ENCODE measurements around the gene FRMD8. TPM values are rescaled to one million over a fixed set of nuclear protein-coding genes. Genes with fewer than 3 reads are reported as not detected.

FRMD8 gene
- total RNA-seq, 1 experiment from 2014 or later: 22.7 TPM

GRCh38 chr11:65355013-65355775 is 31.2 kb upstream of the FRMD8 start:
- Mint-ChIP-seq H3K27ac (no peak overlapping the region; a peak in 1 of 7 replicates), H3K4me1 (peaks cover 17 to 19% of the 10 kb centered on the region in 2 experiments)
- no peak overlapping the region for H2AFZ ChIP-seq (ENCODE audit: low read length)

More at GRCh38 chr11:65355013-65355775, 31.2 kb upstream of the FRMD8 start:
- Histone ChIP-seq H3K18ac (ENCODE audit: insufficient read length, low read depth, low read length) (no peak overlapping the region), H3K56ac (ENCODE audit: insufficient read length, low read depth, low read length) (no peak overlapping the region), H2BK120ac (ENCODE audit: low read depth, low read length, poor library complexity, severe bottlenecking) (no peak overlapping the region), H3T11ph (ENCODE audit: low read length) (no peak overlapping the region), H4K8ac (replicated peaks; ENCODE audit: insufficient read length, low read depth, low read length) (no peak overlapping the region), H3K9me3 (ENCODE audit: control insufficient read depth, low read depth, low read length) (no peaks in the 10 kb centered on the region), H3K79me1 (ENCODE audit: insufficient read depth, low read depth, low read length, poor library complexity, severe bottlenecking) (no peaks in the 10 kb centered on the region), H3K79me2 (ENCODE audit: insufficient read depth, low read length) (no peaks in the 10 kb centered on the region), H2AK5ac (ENCODE audit: insufficient read length, low read length) (no peak overlapping the region), H4K5ac (ENCODE audit: insufficient read length, low read depth, low read length) (no peak overlapping the region), H3K14ac (ENCODE audit: insufficient read depth, low read length) (no peak overlapping the region), H3K4me1 (ENCODE audit: insufficient read depth, low read length) (no peaks in the 10 kb centered on the region), H3K23ac (ENCODE audit: insufficient read length, low read depth, low read length) (no peak overlapping the region), H3K9ac (ENCODE audit: extremely low read depth, insufficient read length, low read length) (no peak overlapping the region), H4K20me1 (ENCODE audit: control insufficient read depth, insufficient read depth, insufficient read length) (no peaks in the 10 kb centered on the region), H3K23me2 (ENCODE audit: insufficient read length, low read depth, low read length, poor library complexity, severe bottlenecking) (peaks cover 18% of the 10 kb centered on the region), H3K4ac (ENCODE audit: low read depth, low read length) (no peak overlapping the region), H2BK20ac (ENCODE audit: low read depth, low read length, poor library complexity, severe bottlenecking) (no peak overlapping the region), H2BK15ac (ENCODE audit: low read depth, low read length) (no peak overlapping the region), H2BK5ac (ENCODE audit: insufficient read length, low read length) (no peak overlapping the region), H3K27ac (ENCODE audit: insufficient read length, low read depth, low read length) (no peak overlapping the region), H4K91ac (ENCODE audit: insufficient read length, low read depth, low read length) (no peak overlapping the region), H3K4me2 (ENCODE audit: insufficient read depth, insufficient read length, low read length) (peak overlapping the region; percentile 65), H2BK12ac (ENCODE audit: insufficient read length, low read depth, low read length) (no peak overlapping the region), H3K27me3 (ENCODE audit: insufficient read depth, low read length) (peaks cover 2% of the 10 kb centered on the region; the same call in 1 of the 2 replicates)
- Mint-ChIP-seq H3K9me3 (no peaks in the 10 kb centered on the region; a peak in 1 of 5 replicates), H3K36me3 (ENCODE audit: insufficient read depth in 1 of 3, low read depth in 3 of 3) (peaks cover 5 to 25% (median 20%) of the 10 kb centered on the region in 3 experiments; a peak in 6 of 7 replicates), H3K27me3 (ENCODE audit: low read depth) (peaks cover 31% of the 10 kb centered on the region), H3K4me3 (peak overlapping the region; percentile 82 to 94)
- DNase-seq: peak; percentile 49
- WGBS (ENCODE audit: extremely low coverage, insufficient read length, low lambda C conversion rate): no CpG with 5 or more reads among the region's 47 CpGs
- no peak for TF ChIP-seq CTCF (conservative IDR thresholded peaks at IDR 0.05)

Data from H9 (cell line).